ENCODE data around the gene RGS6.

- TF ChIP-seq GATA2 (IDR thresholded peaks at IDR 0.05; ENCODE audit: low read depth, low read length) (no peak), GATA3 (IDR thresholded peaks at IDR 0.05; ENCODE audit: low read depth, low read length) (no peak)
Observed at GRCh38 chr14:72409047-72409446, 476.8 kb downstream of the RGS6 start.
